Lung (tissue), 12 donors: ENCODE data around the gene ASPM. TPM values are rescaled to one million over a fixed set of nuclear protein-coding genes. Genes with fewer than 3 reads are reported as not detected.

Source experiments
- ATAC-seq: fragments of 200-7000 bp; cut with Tn5 transposase; one replicate; pipeline ENCODE4 v1.9.1; 2020; ENCODE audit warnings: moderate number of reproducible peaks; ENCODE audit not compliant: insufficient read depth, low FRiP score
- DNase-seq, 3 donors: peaks; one replicate each; pipeline ENCODE4 v3.0.0-alpha.2; 2013 to 2017
- H3K27ac ChIP-seq, 2 donors: one replicate each; pipeline ENCODE4 v1.5.1; 2013; ENCODE audit warnings: mild to moderate bottlenecking in 2 of 2, moderate library complexity in 2 of 2, control low read depth in 1 of 2, inconsistent platforms in 1 of 2, low read depth in 1 of 2, low read length in 1 of 2
- H3K27me3 ChIP-seq, 3 donors: one replicate each; pipeline ENCODE4 v1.5.1; 2013; ENCODE audit warnings: low read length in 2 of 3; ENCODE audit not compliant: control insufficient read depth in 3 of 3, insufficient read depth in 3 of 3
- H3K36me3 ChIP-seq, 4 donors: one replicate each; pipeline ENCODE4 v1.5.1; 2013; ENCODE audit warnings: low read length in 4 of 4, mild to moderate bottlenecking in 1 of 4, moderate library complexity in 1 of 4; ENCODE audit not compliant: control insufficient read depth in 4 of 4, insufficient read depth in 4 of 4
- H3K4me1 ChIP-seq, 5 donors: one replicate each; pipeline ENCODE4 v1.5.1; 2013; ENCODE audit warnings: low read length in 5 of 5, mild to moderate bottlenecking in 2 of 5, moderate library complexity in 1 of 5; ENCODE audit not compliant: control insufficient read depth in 5 of 5, insufficient read depth in 5 of 5
- H3K4me3 ChIP-seq: one replicate; pipeline ENCODE4 v1.5.1; 2013; ENCODE audit warnings: mild to moderate bottlenecking, control low read depth, moderate library complexity
- H3K9ac ChIP-seq, 2 donors: one replicate each; pipeline ENCODE4 v1.5.1; 2013; ENCODE audit warnings: low read length in 2 of 2, control low read depth in 1 of 2; ENCODE audit not compliant: insufficient read depth in 1 of 2
- H3K9me3 ChIP-seq, 4 donors: one replicate each; pipeline ENCODE4 v1.5.1; 2013; ENCODE audit warnings: low read length in 3 of 4, mild to moderate bottlenecking in 1 of 4, moderate library complexity in 1 of 4; ENCODE audit not compliant: control insufficient read depth in 4 of 4, insufficient read depth in 3 of 4
- CTCF ChIP-seq: IDR thresholded peaks from 2 replicates; pipeline ENCODE4 v1.5.1; 2012; ENCODE audit warnings: mild to moderate bottlenecking; ENCODE audit errors: control extremely low read depth, extremely low read depth
- WGBS, 2 donors: extraction: QIAGEN DNeasy Blood & Tissue Kit; methylation state at CpG; one replicate each; pipeline ENCODE4 v1.1.7; 2013; 5-methylcytosine and 5-hydroxymethylcytosine counted together
- polyA plus RNA-seq, 2 donors: library from polyadenylated mRNA; stranded (reverse); fragments of 200-250 nt; gene quantifications; one replicate each; pipeline ENCODE4 v1.2.1, GENCODE V29; 2013
- total RNA-seq, 2 donors: library from RNA; depleted of rRNA in 1 of 2; stranded (reverse); fragments of >200 nt in 1 of 2; gene quantifications; one replicate each; pipeline ENCODE4 v1.2.1, GENCODE V29; 2014 to 2021
- donor health status: control.
- donor health status: control.
- donor health status: Bipolar disorder and iron deficiency.
- donor health status: healthy.
- donor health status: DM: yes; HTN: yes; CAD: no.

Gene ASPM
- total and polyA plus RNA-seq, 4 donors, result 0.47 to 7.3 (median 0.55) TPM

GRCh38 chr1:197150336-197151005 is 4.0 kb upstream of the ASPM start:
- no peak for ATAC-seq
- H3K9me3 ChIP-seq, result no peaks in the 10 kb centered on the region
- no peak overlapping the region for H3K4me3 ChIP-seq
- DNase-seq, result no peak
- no peak overlapping the region for H3K9ac ChIP-seq
- H3K4me1 ChIP-seq, result peaks cover 0 to 5% (median 0%) of the 10 kb centered on the region in 5 donors
- no peaks in the 10 kb centered on the region for H3K27me3 ChIP-seq
- H3K36me3 ChIP-seq, result no peaks in the 10 kb centered on the region
- no peak for TF ChIP-seq CTCF
- no peak overlapping the region for H3K27ac ChIP-seq
- WGBS, 2 donors, result 91 to 96% methylated on average over 3 of the region's 3 CpGs

GRCh38 chr1:197149340-197149739 is 2.9 kb upstream of the ASPM start:
- Histone ChIP-seq H3K27ac (no peak overlapping the region), H3K4me3 (no peak overlapping the region), H3K27me3 (no peaks in the 10 kb centered on the region), H3K9me3 (no peaks in the 10 kb centered on the region), H3K36me3 (no peaks in the 10 kb centered on the region), H3K9ac (no peak overlapping the region), H3K4me1 (peaks cover 0 to 11% (median 3%) of the 10 kb centered on the region in 5 donors)
- TF ChIP-seq CTCF, result no peak
- DNase-seq (no peak), ATAC-seq (no peak)
- WGBS, 2 donors, result 87% methylated on average over 2 of the region's 2 CpGs

- DNase-seq (peak in 2 of 3 donors; percentile 31 to 57), ATAC-seq (no peak)
- no peaks in the 10 kb centered on the region for H3K27me3 ChIP-seq
- WGBS, 2 donors, result 3 to 11% methylated on average over 11 of the region's 11 CpGs
- peak overlapping the region; percentile 50 to 83 for H3K9ac ChIP-seq
- no peak for TF ChIP-seq CTCF
- H3K4me3 ChIP-seq, result no peak overlapping the region
- H3K36me3 ChIP-seq, result no peaks in the 10 kb centered on the region
- no peak overlapping the region for H3K27ac ChIP-seq
- peaks cover 0 to 13% (median 3%) of the 10 kb centered on the region in 5 donors for H3K4me1 ChIP-seq
- H3K9me3 ChIP-seq, result no peaks in the 10 kb centered on the region
Observed at GRCh38 chr1:197145446-197146024, 934 bp downstream of the ASPM start.
